Fibroblast of gingiva (primary cell): ENCODE measurements around the gene RNF11.
"Not testable (repeated sequence)": the region's sequence is repeated elsewhere in the genome, so short reads cannot be mapped to it uniquely, and the experiment has no call there.

Experiments used
- DNase-seq: peaks from one replicate; pipeline ENCODE4 v3.0.0-alpha.2; 2011; ENCODE audit warnings: low read depth

The RNF11 gene, protein sequence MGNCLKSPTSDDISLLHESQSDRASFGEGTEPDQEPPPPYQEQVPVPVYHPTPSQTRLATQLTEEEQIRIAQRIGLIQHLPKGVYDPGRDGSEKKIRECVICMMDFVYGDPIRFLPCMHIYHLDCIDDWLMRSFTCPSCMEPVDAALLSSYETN

DNA sequence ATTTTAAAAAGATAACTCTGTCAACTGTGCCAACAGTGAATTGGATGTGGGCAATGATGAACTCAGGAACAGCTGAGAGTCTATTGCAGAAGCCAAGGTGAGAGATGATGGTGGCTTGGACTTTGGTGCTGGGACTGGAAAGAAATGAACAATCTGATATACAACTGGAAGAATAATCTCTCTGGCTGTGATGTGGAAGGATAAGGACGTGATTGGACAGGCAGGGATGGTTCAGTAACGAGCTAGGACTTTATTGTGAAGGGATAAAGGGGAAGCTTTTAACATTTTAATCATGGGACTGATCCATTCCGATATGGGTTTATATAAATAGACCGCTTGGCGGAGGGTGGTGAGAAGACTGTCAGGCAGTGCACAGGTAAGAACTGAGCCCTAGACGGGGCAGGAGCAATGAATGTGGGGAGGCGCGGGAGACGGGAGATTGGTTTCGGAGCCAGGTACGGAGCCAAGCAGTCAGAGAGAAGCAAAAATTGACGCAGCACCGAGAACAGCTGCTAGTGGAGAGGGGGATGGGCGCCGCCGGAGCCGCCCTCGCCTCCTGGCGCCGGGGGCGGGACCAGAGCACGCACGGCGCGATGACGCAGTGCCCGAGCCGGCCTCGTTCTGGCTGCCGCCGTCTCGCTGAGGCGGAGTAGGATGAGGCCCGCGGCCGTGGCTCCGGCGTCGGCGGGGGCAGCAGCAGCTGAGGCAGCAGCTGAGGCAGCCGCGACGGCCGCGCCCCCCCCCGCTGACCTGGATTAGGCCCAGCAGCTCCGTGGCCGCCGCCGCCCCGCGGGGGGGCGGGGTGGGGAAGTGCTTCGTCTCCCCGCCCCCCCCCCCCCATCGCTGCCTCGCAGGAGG, at the start of gene RNF11:
Gene RNF11, plus strand, starts transcription at position 601 of the 858 bp plus-strand sequence. CDS start 484 bp downstream, outside the sequence.
- peak; percentile 86 for DNase-seq

DNA sequence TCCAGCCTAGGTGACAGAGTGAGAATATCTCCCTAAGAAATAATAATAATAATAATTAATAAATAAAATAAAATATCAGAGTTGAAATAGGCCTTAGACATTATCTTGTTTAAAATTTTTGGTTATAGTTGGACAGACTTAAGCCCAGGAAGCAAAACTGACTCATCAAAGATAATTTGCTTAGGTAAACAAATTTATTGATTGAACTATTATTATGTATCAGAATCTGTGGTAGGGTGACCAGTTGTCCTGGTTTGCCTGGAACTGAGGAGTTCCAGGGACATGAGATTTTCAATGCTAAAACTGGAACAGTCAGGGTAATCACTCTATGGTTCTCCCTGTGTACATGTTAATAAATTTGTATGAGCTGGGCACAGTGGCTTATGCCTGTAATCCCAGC, 47.8 kb upstream of the RNF11 start:
- no peak for DNase-seq

DNA sequence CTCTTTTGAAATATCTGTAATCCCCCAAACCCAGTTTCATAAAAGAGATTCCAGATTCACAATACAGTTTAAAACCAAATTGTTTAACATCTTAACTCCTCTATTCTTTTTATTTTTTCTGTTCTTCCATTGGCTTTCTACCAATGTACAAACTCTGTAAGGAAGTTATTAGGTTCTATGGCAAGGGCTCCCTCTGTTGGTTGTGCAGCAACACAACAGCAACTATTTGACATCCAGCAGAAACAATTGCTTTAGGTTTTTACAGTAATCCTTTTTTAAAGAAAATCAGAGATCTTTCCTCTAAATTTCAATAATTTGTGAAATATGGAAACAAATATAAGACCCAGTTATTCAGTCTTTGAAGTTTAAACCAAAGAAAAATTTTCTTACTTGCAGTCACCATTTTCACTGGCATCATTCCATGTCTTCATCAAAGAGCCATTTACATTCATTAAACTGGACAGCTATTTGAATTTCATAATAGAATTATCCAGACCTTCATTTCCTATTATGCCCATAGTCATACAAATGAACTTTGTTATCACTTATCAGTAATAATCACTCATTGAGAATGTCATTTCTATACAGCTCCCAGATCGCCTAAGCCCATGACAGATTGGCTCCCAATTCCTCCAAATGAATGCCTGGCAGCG, 46.5 kb upstream of the RNF11 start:
- DNase-seq: peak; percentile 69

DNA sequence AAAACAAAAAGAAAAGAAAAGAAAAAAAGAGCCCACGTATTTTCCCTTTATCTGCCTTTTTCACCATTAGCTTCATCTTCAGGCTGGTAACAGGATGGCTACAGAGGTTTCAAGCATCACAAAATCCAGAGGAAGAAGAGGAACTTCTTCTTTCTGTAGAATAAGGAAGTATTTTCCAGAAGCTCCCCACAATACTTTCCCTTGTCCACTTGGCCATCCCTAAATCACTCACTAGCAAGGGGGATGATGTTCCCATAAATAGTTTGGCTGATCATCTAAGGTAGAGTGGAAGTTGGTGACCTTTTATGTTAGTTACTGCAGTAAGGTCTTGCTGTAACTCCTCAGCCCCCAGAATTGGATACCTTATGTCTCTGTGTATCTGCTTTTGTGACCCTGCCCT, 45.1 kb upstream of the RNF11 start:
- no peak for DNase-seq

DNA sequence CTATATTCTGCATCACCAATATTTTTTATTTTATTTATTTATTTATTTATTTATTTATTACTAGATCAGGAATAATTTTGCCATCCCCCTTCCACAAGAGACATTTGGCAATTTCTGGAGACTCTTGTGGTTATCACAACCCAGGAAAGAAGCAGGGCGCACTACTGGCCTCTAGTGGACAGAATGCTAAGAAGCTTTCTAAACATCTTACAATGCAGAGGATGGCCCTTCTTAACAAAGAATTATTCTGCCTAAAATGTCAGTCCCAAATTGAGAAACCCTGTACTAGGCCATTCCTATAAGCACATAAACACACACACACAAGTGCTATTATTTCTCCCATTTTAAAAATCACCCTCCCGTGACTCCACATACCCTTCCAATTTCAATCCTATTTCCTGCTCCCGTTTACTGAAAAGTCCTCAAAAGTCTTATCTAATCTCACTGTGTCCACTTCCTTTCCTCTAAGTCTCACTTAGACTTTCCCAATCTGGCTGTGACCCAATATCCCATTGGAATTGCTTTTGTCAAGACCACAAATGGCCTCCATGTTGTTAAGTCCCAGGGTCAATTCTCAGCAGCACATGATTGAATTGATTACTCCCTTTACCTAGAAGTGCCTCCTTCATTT, 43.7 kb upstream of the RNF11 start:
- peak; percentile 77 for DNase-seq

DNA sequence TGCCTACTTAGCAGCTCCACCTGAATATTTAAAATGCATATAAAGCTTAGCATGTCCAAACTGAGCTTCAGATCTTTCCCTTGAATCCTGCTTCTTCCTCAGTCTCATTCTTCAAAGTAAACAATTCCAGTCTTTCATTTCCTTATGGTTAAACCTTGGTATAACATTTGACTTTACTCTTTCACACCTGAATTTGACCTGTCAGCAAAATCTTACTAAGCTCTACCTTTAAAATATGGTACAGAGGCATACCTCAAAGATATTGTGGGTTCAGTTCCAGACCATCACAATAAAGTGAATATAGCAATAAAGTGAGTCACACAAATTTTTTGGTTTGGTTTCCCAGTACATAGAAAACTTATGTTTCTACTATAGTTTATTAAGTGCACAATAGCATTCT, 42.5 kb upstream of the RNF11 start:
- DNase-seq: no peak

DNA sequence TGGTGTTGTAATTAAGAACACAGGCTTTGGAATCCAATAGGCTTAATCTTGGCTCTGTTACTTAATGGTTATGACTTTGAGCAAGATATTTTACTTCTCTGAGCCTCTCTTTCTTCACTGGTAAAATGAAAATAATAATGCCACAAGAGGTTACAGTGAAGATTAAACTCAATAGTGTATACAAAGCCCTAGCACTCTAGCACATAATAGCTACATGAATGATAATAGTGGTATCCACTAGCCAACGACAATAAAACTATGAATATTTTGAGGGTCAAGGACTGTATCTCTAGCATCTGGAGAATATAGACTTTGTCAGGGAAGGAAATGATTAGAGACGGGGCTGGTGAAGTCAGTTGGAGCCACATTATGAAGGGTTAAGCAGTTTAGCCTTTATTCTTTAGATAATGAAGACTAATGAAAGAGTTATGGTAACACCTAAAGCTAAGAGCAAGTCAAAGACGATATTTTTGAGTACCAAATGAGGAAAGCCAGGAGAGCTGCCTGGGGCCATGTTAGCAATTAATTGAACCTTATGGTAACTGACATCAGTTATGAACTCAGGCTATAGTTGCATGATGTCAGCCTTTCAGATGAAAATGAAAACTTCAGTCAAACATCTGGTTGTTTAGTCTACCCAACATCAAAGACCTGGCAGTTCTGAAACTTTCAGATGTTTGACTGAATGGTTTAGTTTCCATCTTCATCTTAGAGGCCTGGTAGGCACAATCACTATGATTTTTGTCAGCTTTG, 32.8 kb upstream of the RNF11 start:
- no peak for DNase-seq

DNA sequence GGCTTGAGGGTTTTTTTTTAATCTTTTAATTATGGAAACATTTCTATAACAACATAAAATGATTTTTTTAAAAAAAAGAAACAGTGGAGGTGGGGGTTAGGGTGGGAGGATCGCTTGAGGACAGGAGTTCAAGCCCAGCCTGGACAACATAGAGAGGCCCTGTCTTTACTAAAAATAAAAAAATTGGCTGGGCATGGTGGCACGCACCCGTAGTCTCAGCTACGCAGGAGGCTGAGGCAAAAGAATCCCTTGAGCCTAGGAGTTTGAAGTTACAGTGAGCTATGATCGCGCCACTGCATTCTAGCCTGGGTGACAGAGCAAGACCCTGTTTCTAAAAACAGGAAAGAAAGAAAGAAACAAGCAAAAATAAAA, 32.2 kb upstream of the RNF11 start:
- no peak for DNase-seq

DNA sequence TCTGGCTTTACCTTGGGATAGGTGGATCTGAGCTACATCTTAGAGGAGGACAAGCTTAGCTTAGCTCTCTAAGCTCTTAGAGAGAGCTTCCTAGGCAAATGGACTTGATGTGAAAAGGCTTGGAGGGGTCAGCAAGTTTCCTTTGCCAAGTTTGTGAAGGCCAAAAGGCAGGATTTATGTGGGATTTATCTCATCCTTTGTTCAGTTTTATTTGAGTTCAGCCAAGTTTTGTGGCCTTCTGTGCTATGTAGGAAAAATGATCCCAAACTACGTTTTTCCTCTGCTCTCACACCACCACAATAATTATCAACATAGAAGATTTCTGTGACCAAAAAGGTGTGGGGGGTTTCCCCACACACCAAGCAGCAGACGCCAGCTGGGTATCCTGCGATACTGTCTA, 26.0 kb upstream of the RNF11 start:
- DNase-seq: no peak

DNA sequence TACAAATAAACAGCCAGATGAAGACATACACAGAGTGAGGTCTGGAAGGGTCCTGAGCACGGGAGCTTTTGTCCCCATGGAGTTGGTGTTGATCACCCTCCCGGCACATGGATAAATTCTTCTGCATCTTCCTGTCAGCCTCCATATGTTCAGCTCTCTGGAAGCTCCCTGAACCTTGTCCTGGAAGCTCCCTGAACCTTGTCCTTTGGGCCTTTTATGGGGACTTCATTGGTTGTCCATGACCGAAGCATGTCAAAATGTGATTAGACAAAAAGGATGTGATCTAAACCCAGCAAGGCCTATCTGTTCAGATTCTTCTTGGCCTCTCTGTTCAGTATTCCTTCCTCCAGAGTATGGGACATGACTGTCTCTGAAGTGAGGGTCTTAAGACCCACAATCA, 25.4 kb upstream of the RNF11 start:
- DNase-seq: no peak

DNA sequence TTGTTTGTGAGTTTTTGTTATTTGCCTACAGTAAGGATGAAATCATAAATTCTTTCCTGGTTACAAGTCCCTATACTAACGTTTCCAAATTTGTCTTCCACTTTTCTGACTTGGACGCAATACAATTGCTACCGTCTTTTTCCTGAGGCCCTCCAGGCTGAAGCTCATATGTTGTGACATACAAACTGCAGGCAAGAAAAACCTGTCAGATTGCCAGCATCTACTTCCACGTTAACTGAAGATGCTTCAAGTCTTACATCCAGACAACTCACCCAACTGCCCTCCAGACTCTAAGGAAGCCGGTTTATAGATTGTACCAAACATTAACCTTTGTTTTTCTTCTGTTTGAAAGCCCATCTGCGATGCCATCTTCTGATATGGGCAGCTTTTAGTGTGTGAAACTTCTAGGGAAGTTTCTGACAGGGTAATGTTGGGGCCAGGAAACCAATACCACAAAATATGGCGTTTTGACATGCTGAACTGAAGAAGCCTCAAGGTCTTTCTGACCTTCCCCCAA, 21.4 kb upstream of the RNF11 start:
- peak; percentile 83 for DNase-seq

DNA sequence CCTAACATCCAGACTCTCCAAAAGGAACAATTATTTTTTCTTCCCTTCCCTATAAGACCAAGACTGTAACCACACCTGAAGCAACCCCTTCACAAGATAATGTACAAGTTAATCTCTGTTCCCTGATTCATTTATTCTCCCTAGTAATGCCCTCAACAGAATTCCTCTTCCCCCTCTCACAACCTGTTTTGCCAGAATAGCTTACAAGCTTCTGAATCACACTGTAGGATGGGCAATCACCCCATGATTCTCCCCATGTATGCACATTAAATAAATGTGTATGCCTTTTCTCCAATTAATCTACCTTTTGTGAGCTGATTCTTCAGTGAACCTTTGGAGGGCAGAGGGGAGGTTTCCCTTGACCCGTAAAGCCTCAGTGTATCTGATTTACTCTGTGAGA, 20.9 kb upstream of the RNF11 start:
- no peak for DNase-seq

DNA sequence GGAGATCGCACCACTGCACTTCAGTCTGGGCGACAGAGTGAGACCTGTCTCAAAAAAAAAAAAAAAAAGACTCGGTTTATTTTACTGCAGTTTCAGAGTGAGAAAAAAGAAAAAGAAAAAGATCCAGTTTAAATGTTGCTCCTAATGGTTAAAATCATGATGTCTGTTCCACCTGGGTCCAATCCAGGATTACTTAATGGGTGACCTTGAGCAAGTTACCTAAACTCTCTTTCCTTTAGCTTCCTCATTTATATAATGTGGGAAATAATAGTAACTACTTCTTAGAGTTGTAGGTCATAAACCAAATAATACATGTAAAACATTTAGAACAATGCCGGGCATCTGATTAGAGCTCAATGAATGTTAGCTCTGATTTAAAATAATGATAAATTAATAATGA, 19.4 kb upstream of the RNF11 start:
- DNase-seq: no peak

DNA sequence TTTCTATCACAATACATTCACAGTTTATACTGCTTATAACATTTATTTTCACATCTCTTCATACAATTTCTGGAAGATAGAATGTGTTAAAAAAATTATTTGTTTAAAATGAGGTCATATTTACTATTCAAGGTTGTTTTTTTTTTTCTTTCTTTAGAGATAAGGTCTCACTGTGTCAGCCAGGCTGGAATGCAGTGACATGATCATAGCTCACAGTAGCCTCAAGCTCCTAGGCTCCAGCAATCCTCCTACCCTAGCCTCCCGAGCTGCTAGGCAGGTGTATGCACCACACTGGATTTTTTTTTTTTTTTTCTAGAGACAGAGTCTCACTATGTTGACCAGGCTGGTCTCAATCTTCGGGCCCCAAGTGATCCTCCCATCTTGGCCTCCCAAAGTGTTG, 19.0 kb upstream of the RNF11 start:
- no peak for DNase-seq

DNA sequence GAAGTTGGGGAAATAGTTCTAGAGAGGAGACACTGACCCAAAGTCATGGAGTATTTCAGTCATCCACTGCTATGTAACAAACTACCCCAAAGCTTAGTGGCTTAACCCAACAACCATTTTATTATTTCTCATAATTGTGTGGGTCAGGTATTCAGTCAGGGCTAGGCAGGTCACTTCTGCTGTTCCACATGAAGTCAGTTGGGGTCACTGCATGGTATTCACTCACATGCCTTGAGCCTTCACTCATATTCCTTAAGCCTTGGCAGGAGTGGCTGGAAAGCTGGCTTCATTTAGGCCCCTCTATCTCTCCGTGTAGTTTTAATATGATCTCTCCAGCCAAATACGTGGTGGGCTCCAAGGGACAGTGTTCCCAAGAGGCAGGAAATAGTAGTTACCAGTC, 17.5 kb upstream of the RNF11 start:
- no peak for DNase-seq

DNA sequence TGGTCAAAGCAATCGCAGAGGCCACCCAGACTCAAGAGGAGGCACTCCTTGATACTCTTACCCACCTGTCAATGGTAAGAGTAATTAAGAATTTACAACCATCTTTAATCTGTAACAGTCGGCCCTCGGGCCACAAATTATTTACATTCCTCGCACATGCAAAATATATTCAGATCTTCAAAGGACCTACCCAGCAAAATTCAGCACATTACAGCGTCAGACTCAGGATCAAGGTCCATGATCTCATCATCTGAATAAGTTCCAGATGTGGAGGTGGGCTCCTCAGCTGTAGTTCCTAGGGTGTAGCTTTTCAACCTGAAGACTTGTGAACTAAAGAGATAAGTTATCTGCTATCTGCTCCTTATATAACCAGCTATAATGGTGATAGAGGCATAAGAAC, 17.1 kb upstream of the RNF11 start:
- DNase-seq: no peak

DNA sequence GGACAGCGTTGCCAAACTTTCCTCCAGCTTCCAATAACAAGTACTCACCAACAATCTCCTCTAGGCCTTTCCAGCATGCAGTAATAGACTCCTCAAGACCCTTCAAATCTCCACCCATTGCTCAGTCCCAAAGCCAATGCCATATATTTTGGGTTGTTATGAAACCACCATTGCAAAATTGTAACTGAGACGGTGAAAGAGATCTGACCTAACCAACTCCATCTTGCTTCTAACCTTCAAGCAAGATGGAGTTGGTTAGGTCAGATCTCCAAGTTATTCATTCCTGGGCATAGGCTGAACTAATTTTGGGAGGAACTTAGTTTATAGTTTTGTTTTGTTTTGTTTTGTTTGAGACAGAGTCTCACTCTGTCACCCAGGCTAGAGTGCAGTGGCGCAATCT, 14.5 kb upstream of the RNF11 start:
- not testable (repeated sequence) for DNase-seq

DNA sequence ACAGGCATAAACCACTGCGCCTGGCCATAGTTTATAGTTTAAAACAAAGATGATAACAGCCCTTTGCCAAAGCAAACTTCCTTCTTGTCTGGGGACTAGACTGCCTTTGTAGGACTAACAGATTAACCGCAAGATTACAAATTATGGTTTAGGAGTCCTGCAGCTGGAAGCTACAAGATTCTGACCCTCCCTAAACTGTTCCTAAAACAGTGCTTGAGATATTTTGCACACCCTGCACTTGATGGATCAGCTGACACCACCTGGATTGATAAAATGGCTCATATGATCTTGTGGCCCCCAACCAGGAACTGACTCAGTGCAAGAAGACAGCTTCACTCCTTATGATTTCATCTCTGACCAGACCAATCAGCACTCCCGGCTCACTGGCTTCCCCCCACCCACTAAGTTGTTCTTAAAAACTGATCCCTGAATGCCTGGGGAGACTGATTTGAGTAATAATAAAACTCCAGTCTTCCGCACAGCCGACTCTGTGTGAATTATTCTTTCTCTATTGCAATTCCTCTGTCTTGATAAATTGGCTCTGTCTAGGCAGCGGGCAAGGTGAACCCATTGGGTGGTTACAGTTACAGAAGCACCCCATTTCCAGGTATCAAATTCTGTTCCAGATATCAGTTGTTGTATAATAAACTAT, 13.8 kb upstream of the RNF11 start:
- DNase-seq: no peak

DNA sequence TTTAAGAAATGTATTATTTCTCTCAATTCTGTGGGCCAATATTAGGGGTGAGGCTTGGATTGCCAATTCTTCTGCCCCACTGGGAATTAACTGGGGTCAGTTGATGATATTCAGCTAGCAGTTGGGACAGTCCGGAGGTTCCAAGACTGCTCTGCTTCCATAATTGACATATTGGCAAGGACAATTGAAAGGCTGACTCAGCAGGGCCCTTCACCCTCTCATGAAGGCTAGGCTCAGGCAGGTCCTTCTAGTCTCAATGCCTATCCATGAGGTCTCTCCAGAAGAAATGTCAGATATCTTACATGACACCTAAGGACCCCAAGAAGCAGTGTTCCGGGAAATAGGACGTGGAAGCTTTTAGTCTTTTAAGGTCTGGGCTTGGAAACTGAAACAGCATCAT, 13.3 kb upstream of the RNF11 start:
- DNase-seq: no peak

DNA sequence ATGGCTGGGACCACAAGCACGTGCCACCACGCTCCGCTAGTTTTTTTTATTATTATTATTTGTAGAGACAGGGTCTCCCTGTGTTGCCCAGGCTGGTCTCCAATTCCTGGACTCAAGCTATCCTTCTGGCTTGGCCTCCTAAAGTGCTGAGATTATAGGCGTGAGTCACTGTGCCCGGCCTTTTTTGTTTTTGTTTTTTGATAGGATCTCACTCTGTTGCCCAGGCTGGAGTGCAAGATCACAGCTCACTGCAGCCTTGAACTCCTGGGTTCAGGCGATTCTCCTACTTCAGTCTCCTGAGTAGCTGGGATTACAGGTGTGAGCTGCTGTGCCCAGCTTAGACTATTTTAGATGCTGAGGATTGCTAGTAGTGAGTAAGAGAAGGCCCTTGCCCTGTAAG, 11.8 kb upstream of the RNF11 start:
- DNase-seq: no peak

DNA sequence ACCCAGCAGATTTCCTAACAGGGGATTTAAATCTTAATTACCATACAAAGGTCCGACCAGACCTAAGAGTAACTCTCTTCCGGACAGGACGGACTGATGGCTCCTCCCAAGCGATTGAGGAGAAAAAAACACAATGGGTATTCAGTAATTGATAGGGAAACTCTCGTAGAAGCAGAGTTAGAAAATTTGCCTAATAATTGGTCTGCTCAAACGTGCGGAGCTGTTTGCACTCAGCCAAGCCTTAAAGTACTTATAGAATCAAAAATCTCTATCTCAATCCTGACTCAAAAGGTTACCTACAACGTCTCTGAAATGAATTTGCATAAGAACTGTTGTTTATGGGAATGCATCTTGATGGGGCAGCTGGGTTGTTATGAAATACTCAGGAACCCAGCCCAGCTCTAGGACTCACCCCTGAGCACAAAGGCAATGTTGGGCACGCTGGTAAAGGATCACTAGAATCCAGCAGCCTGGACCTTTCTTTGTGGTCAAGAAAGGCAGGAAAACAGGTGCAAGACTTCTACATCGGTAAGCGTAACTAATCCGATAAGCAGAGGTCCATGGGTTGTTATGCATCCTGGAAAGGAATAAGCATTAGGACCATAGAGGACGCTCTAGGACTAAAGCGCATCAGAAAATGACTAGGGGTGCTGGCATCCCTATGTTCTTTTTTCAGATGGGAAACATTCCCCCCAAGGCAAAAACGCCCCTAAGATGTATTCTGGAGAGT, 8.7 kb upstream of the RNF11 start:
- not testable (repeated sequence) for DNase-seq
